Liver (tissue), 9 donors: ENCODE data around the gene RAI14. TPM values are rescaled to one million over a fixed set of nuclear protein-coding genes. Genes with fewer than 3 reads are reported as not detected.
"Not testable (repeated sequence)": the region's sequence is repeated elsewhere in the genome, so short reads cannot be mapped to it uniquely, and the experiment has no call there.

Experiments
- DNase-seq: peaks from one replicate; pipeline ENCODE4 v3.0.0-alpha.2; 2017; ENCODE audit warnings: low spot score
- H3K27ac ChIP-seq, 2 donors: one replicate each; pipeline ENCODE4 v1.7.0; 2013; ENCODE audit warnings: inconsistent platforms in 2 of 2, low read length in 2 of 2, control low read depth in 1 of 2, low read depth in 1 of 2, mild to moderate bottlenecking in 1 of 2
- H3K27me3 ChIP-seq, 4 donors: one replicate each; pipeline versions ENCODE4 v1.6.1 to v1.7.0; 2013; ENCODE audit warnings: low read length in 3 of 4, inconsistent platforms in 1 of 4, mild to moderate bottlenecking in 1 of 4, moderate library complexity in 1 of 4; ENCODE audit not compliant: control insufficient read depth in 4 of 4, insufficient read depth in 4 of 4
- H3K36me3 ChIP-seq, 4 donors: one replicate each; pipeline versions ENCODE4 v1.6.1 to v1.7.0; 2013; ENCODE audit warnings: low read length in 3 of 4, mild to moderate bottlenecking in 3 of 4, low read depth in 1 of 4, moderate library complexity in 1 of 4; ENCODE audit not compliant: control insufficient read depth in 4 of 4, insufficient read depth in 3 of 4
- H3K4me1 ChIP-seq, 4 donors: one replicate each; pipeline versions ENCODE4 v1.6.1 to v1.7.0; 2013; ENCODE audit warnings: low read length in 3 of 4, mild to moderate bottlenecking in 3 of 4, moderate library complexity in 1 of 4; ENCODE audit not compliant: control insufficient read depth in 4 of 4, insufficient read depth in 4 of 4
- H3K4me3 ChIP-seq, 3 donors: one replicate each; pipeline versions ENCODE4 v1.6.1 to v1.7.0; 2013; ENCODE audit warnings: low read length in 3 of 3, control low read depth in 1 of 3, low read depth in 1 of 3, mild to moderate bottlenecking in 1 of 3
- H3K9ac ChIP-seq, 2 donors: one replicate each; pipeline ENCODE4 v1.7.0; 2013; ENCODE audit warnings: low read length in 2 of 2, mild to moderate bottlenecking in 2 of 2, moderate library complexity in 2 of 2, control low read depth in 1 of 2, low read depth in 1 of 2
- H3K9me3 ChIP-seq, 4 donors: one replicate each; pipeline versions ENCODE4 v1.6.1 to v1.7.0; 2013; ENCODE audit warnings: low read length in 3 of 4; ENCODE audit not compliant: control insufficient read depth in 4 of 4
- EGR1 ChIP-seq, 2 donors: IDR thresholded peaks; 2 replicates each; pipeline ENCODE4 v1.6.1; 2016 to 2018; ENCODE audit warnings: antibody characterized with exemption in 2 of 2, low read depth in 2 of 2
- FOXA1 ChIP-seq: IDR thresholded peaks from 2 replicates; pipeline ENCODE4 v1.6.1; 2016; ENCODE audit warnings: antibody characterized with exemption
- FOXA2 ChIP-seq: IDR thresholded peaks from 2 replicates; pipeline ENCODE4 v1.6.1; 2016; ENCODE audit warnings: antibody characterized with exemption
- GABPA ChIP-seq, 2 donors: IDR thresholded peaks in 1 of 2; conservative IDR thresholded peaks in 1 of 2; 2 replicates each; pipeline ENCODE4 v1.6.1; 2016; ENCODE audit warnings: antibody characterized with exemption in 2 of 2, mild to moderate bottlenecking in 1 of 2, moderate library complexity in 1 of 2
- HNF4A ChIP-seq, 2 donors: conservative IDR thresholded peaks; 2 replicates each; pipeline ENCODE4 v1.6.1; 2016; ENCODE audit warnings: antibody characterized with exemption in 2 of 2, mild to moderate bottlenecking in 2 of 2
- HNF4G ChIP-seq: IDR thresholded peaks from 2 replicates; pipeline ENCODE4 v1.6.1; 2016; ENCODE audit warnings: antibody characterized with exemption
- JUND ChIP-seq, 2 donors: IDR thresholded peaks; 2 replicates each; pipeline ENCODE4 v1.6.1; 2016; ENCODE audit warnings: antibody characterized with exemption in 2 of 2
- MAX ChIP-seq: IDR thresholded peaks from 2 replicates; pipeline ENCODE4 v1.6.1; 2016; ENCODE audit warnings: antibody characterized with exemption
- NR2F2 ChIP-seq: IDR thresholded peaks from 2 replicates; pipeline ENCODE4 v1.6.1; 2016; ENCODE audit warnings: antibody characterized with exemption
- RAD21 ChIP-seq, 2 donors: IDR thresholded peaks; 2 replicates each; pipeline ENCODE4 v1.6.1; 2016; ENCODE audit warnings: antibody characterized with exemption in 2 of 2, mild to moderate bottlenecking in 2 of 2
- RXRA ChIP-seq, 2 donors: IDR thresholded peaks; 2 replicates each; pipeline ENCODE4 v1.6.1; 2017 to 2018; ENCODE audit warnings: antibody characterized with exemption in 2 of 2, mild to moderate bottlenecking in 1 of 2
- SP1 ChIP-seq: IDR thresholded peaks from 2 replicates; pipeline ENCODE4 v1.6.1; 2018; ENCODE audit warnings: antibody characterized with exemption, mild to moderate bottlenecking
- TAF1 ChIP-seq: conservative IDR thresholded peaks from 2 replicates; pipeline ENCODE4 v1.6.1; 2016; ENCODE audit warnings: antibody characterized with exemption, mild to moderate bottlenecking
- YY1 ChIP-seq: IDR thresholded peaks from 2 replicates; pipeline ENCODE4 v1.6.1; 2016; ENCODE audit warnings: antibody characterized with exemption, mild to moderate bottlenecking
- WGBS: extraction: QIAGEN DNeasy Blood & Tissue Kit; methylation state at CpG from one replicate; pipeline ENCODE4 v1.1.7; 2013; 5-methylcytosine and 5-hydroxymethylcytosine counted together
- polyA plus RNA-seq, 2 donors: library from polyadenylated mRNA; stranded (reverse) in 1 of 2; unstranded in 1 of 2; fragments of 200-250 nt in 1 of 2; fragments of >200 nt in 1 of 2; fragmentation: Nextera tagmentation in 1 of 2; extraction: Ambion mirVana in 1 of 2; gene quantifications; one replicate each; pipeline versions ENCODE4 v1.2.1 to v1.2.3, GENCODE V29; 2013 to 2015
- total RNA-seq, 2 donors: library from RNA; depleted of rRNA; stranded (reverse); fragments of >200 nt; gene quantifications; one replicate each; pipeline ENCODE4 v1.2.3, GENCODE V29; 2014
- TF ChIP-seq, protein P1 (sequence below): IDR thresholded peaks from 2 replicates; pipeline ENCODE4 v1.6.1; 2016; ENCODE audit warnings: antibody characterized with exemption, mild to moderate bottlenecking
- TF ChIP-seq, protein P2 (sequence below): fragments of 150-350 bp; IDR thresholded peaks from 2 replicates; pipeline ENCODE4 v1.5.1; 2017; ENCODE audit warnings: improper control_type of control experiment, low read depth, low read length; ENCODE audit not compliant: missing input control
- TF ChIP-seq, protein P3 (sequence below): IDR thresholded peaks from 2 replicates; pipeline ENCODE4 v1.6.1; 2016; ENCODE audit warnings: antibody characterized with exemption
- TF ChIP-seq, protein P4 (sequence below): IDR thresholded peaks from 2 replicates; pipeline ENCODE4 v1.6.1; 2016; ENCODE audit warnings: antibody characterized with exemption
- donor health status: healthy.
- donor health status: healthy.
- donor health status: healthy.
- donor health status: healthy.
- donor health status: healthy.

Gene RAI14
- total and polyA plus RNA-seq, 4 donors, result 7.8 to 21.4 (median 11.4) TPM

DNA sequence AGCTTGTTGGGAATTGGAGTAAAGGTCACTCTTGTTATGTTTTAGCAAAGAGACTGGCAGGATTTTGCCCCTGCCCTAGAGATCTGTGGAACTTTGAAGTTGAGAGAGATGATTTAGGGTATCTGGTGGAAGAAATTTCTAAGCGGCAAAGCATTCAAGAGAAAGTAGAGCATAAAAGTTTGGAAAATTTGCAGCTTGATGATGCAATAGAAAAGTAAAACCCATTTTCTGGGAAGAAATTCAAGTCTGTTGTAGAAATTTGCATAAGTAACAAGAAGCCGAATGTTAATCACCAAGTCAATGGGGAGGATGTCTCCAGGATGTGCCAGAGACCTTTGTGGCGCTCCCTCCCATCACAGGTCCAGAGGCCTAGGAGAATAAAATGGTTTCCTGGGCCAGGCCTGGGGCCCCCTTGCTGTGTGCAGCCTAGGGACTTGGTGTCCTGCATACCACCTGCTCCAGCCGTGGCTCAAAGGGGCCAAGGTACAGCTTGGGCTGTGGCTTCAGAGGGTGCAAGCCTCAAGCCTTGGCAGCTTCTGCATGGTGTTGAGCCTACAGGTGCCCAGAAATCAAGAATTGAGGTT is 71.1 kb downstream of the RAI14 start:
- not testable (repeated sequence) for H3K4me3 ChIP-seq, H3K9ac ChIP-seq, H3K9me3 ChIP-seq, H3K27ac ChIP-seq, DNase-seq, H3K36me3 ChIP-seq, H3K27me3 ChIP-seq
- TF ChIP-seq RXRA (IDR thresholded peaks at IDR 0.05), result peak in 1 of 2 donors; percentile 22
- peaks cover 9 to 40% (median 23%) of the 10 kb centered on the region in 4 donors for H3K4me1 ChIP-seq
- 84% methylated on average over 4 of the region's 4 CpGs for WGBS

DNA sequence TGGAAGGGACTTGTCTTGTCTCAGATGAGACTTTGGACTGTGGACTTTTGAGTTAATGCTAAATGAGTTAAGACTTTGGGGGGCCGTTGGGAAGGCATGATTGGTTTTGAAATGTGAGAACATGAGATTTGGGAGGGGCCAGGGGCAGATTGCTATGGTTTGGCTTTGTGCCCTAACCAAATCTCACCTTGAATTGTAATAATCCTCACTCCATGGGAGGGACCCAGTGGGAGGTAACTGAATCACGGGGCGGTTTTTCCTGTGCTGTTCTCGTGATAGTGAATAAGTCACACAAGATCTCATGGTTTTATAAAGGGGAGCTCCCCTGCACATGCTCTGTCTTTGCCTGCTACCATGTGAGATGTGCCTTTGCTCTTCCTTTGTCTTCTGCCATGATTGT is 72.1 kb downstream of the RAI14 start:
- Histone ChIP-seq H3K4me3 (no peak overlapping the region), H3K27ac (no peak overlapping the region), H3K36me3 (no peaks in the 10 kb centered on the region), H3K9me3 (no peaks in the 10 kb centered on the region), H3K9ac (no peak overlapping the region), H3K4me1 (peaks cover 9 to 42% (median 23%) of the 10 kb centered on the region in 4 donors), H3K27me3 (no peaks in the 10 kb centered on the region)
- no peak for DNase-seq
- peak; percentile 24 to 48 for TF ChIP-seq HNF4A (conservative IDR thresholded peaks at IDR 0.05)
- TF ChIP-seq MAX, result no peak
- no peak for TF ChIP-seq FOXA1
- 71% methylated on average over 4 of the region's 4 CpGs for WGBS

GRCh38 chr5:34731435-34732232 is 75.5 kb downstream of the RAI14 start:
- Histone ChIP-seq H3K27me3 (no peaks in the 10 kb centered on the region), H3K4me1 (peaks cover 9 to 42% (median 23%) of the 10 kb centered on the region in 4 donors), H3K27ac (peak overlapping the region; percentile 39 to 53), H3K9ac (no peak overlapping the region), H3K9me3 (no peaks in the 10 kb centered on the region), H3K36me3 (no peaks in the 10 kb centered on the region), H3K4me3 (no peak overlapping the region)
- DNase-seq, result peak; percentile 41
- 28% methylated on average over 6 of the region's 6 CpGs for WGBS
- TF ChIP-seq RXRA (IDR thresholded peaks at IDR 0.05), result peak; percentile 93 to 96
- TF ChIP-seq, protein P1, sequence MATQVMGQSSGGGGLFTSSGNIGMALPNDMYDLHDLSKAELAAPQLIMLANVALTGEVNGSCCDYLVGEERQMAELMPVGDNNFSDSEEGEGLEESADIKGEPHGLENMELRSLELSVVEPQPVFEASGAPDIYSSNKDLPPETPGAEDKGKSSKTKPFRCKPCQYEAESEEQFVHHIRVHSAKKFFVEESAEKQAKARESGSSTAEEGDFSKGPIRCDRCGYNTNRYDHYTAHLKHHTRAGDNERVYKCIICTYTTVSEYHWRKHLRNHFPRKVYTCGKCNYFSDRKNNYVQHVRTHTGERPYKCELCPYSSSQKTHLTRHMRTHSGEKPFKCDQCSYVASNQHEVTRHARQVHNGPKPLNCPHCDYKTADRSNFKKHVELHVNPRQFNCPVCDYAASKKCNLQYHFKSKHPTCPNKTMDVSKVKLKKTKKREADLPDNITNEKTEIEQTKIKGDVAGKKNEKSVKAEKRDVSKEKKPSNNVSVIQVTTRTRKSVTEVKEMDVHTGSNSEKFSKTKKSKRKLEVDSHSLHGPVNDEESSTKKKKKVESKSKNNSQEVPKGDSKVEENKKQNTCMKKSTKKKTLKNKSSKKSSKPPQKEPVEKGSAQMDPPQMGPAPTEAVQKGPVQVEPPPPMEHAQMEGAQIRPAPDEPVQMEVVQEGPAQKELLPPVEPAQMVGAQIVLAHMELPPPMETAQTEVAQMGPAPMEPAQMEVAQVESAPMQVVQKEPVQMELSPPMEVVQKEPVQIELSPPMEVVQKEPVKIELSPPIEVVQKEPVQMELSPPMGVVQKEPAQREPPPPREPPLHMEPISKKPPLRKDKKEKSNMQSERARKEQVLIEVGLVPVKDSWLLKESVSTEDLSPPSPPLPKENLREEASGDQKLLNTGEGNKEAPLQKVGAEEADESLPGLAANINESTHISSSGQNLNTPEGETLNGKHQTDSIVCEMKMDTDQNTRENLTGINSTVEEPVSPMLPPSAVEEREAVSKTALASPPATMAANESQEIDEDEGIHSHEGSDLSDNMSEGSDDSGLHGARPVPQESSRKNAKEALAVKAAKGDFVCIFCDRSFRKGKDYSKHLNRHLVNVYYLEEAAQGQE, result peak; percentile 57
- TF ChIP-seq, protein P2, sequence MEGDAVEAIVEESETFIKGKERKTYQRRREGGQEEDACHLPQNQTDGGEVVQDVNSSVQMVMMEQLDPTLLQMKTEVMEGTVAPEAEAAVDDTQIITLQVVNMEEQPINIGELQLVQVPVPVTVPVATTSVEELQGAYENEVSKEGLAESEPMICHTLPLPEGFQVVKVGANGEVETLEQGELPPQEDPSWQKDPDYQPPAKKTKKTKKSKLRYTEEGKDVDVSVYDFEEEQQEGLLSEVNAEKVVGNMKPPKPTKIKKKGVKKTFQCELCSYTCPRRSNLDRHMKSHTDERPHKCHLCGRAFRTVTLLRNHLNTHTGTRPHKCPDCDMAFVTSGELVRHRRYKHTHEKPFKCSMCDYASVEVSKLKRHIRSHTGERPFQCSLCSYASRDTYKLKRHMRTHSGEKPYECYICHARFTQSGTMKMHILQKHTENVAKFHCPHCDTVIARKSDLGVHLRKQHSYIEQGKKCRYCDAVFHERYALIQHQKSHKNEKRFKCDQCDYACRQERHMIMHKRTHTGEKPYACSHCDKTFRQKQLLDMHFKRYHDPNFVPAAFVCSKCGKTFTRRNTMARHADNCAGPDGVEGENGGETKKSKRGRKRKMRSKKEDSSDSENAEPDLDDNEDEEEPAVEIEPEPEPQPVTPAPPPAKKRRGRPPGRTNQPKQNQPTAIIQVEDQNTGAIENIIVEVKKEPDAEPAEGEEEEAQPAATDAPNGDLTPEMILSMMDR, result no peak
- TF ChIP-seq HNF4G, result peak; percentile 72
- peak; percentile 41 to 59 for TF ChIP-seq EGR1 (IDR thresholded peaks at IDR 0.05; ENCODE audit: low read depth in 2 of 2)
- TF ChIP-seq MAX, result peak; percentile 73
- peak; percentile 28 to 48 for TF ChIP-seq JUND (IDR thresholded peaks at IDR 0.05)
- TF ChIP-seq, protein P3, sequence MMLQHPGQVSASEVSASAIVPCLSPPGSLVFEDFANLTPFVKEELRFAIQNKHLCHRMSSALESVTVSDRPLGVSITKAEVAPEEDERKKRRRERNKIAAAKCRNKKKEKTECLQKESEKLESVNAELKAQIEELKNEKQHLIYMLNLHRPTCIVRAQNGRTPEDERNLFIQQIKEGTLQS, result no peak
- no peak for TF ChIP-seq GABPA (IDR thresholded peaks at IDR 0.05 in 1 of 2, conservative IDR thresholded peaks at IDR 0.05 in 1 of 2)
- TF ChIP-seq HNF4A (conservative IDR thresholded peaks at IDR 0.05), result peak; percentile 92
- peak; percentile 95 for TF ChIP-seq FOXA2
- peak; percentile 93 for TF ChIP-seq FOXA1
- peak in 1 of 2 donors; percentile 45 for TF ChIP-seq RAD21 (IDR thresholded peaks at IDR 0.05)
- TF ChIP-seq, protein P4, sequence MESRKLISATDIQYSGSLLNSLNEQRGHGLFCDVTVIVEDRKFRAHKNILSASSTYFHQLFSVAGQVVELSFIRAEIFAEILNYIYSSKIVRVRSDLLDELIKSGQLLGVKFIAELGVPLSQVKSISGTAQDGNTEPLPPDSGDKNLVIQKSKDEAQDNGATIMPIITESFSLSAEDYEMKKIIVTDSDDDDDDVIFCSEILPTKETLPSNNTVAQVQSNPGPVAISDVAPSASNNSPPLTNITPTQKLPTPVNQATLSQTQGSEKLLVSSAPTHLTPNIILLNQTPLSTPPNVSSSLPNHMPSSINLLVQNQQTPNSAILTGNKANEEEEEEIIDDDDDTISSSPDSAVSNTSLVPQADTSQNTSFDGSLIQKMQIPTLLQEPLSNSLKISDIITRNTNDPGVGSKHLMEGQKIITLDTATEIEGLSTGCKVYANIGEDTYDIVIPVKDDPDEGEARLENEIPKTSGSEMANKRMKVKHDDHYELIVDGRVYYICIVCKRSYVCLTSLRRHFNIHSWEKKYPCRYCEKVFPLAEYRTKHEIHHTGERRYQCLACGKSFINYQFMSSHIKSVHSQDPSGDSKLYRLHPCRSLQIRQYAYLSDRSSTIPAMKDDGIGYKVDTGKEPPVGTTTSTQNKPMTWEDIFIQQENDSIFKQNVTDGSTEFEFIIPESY, result peak; percentile 54
- TF ChIP-seq NR2F2, result peak; percentile 37
- TF ChIP-seq SP1, result peak; percentile 91
- peak; percentile 93 for TF ChIP-seq YY1
- TF ChIP-seq TAF1, result peak; percentile 36
